K562 (cell line): ENCODE measurements around the gene KRT222. TPM values are rescaled to one million over a fixed set of nuclear protein-coding genes. Genes with fewer than 3 reads are reported as not detected.

Experiments
- ATAC-seq: fragments of 200-7000 bp; cut with Tn5 transposase; 3 replicates; pipeline ENCODE4 v1.9.1; 2020; ENCODE audit warnings: moderate library complexity
- BruUV-seq: library from RNA; stranded (reverse); fragments of 400-500 nt; replicated peaks from 2 replicates; lab custom pipeline; 2021; lab: Mats Ljungman, UMichigan
- CTCF ChIA-PET: fragments of 300-600 bp; formaldehyde crosslinking; extraction: SDS; loops from one replicate; lab custom pipeline; 2021; ENCODE audit warnings: low intra/inter-chr PET ratio; lab: Yijun Ruan, JAX
- POLR2A ChIA-PET: fragments of 300-600, 350-650 bp; sonication (Branson Sonifier 250); formaldehyde crosslinking; extraction: SDS; loops from one replicate; lab custom pipeline; 2021; ENCODE audit warnings: antibody characterized with exemption, inconsistent platforms; lab: Yijun Ruan, JAX
- DNase-seq, 4 experiments: peaks; one replicate each; pipeline versions ENCODE4 v3.0.0 to v3.0.0-alpha.2; 2011 to 2018; ENCODE audit warnings: low spot score in 3 of 4, mixed read lengths in 3 of 4; ENCODE audit errors: extremely low read depth in 1 of 4
- FAIRE-seq: peaks from 2 replicates; lab custom pipeline; 2011; peaks lifted over from hg19 to GRCh38; lab: Jason Lieb, UNC
- H2AFZ ChIP-seq: 2 replicates; pipeline ENCODE4 v1.6.0; 2011; ENCODE audit warnings: low read depth, low read length, control low read depth, inconsistent platforms
- H3K27ac ChIP-seq: fragments of 200-600 bp; 3 replicates; pipeline ENCODE4 v1.8.0; 2011; ENCODE audit warnings: low read depth, mild to moderate bottlenecking, control low read depth, inconsistent platforms, low read length, moderate library complexity, mixed read lengths; ENCODE audit errors: extremely low read depth
- H3K27me3 ChIP-seq, 2 experiments: fragments of 300-600 bp in 1 of 2; 2 replicates in 1 of 2; 3 replicates in 1 of 2; pipeline versions ENCODE4 v1.6.0 to v1.8.0; 2011; ENCODE audit warnings: inconsistent platforms in 2 of 2, low read length in 2 of 2, mild to moderate bottlenecking in 1 of 2, mixed read lengths in 1 of 2, moderate library complexity in 1 of 2; ENCODE audit not compliant: control insufficient read depth in 2 of 2, insufficient read depth in 2 of 2
- H3K36me3 ChIP-seq: fragments of 300-600 bp; 3 replicates; pipeline ENCODE4 v1.8.0; 2011; ENCODE audit warnings: mild to moderate bottlenecking, low read length, inconsistent platforms; ENCODE audit not compliant: control insufficient read depth, insufficient read depth
- H3K4me1 ChIP-seq, 2 experiments: fragments of 200-600 bp in 1 of 2; replicated peaks in 1 of 2; 2 replicates in 1 of 2; 3 replicates in 1 of 2; pipeline versions ENCODE4 v1.5.1 to v1.8.0; 2011; ENCODE audit warnings: inconsistent platforms in 2 of 2, low read length in 2 of 2, mild to moderate bottlenecking in 1 of 2, mixed read lengths in 1 of 2, moderate library complexity in 1 of 2; ENCODE audit not compliant: control insufficient read depth in 2 of 2, insufficient read depth in 2 of 2
- H3K4me2 ChIP-seq: 2 replicates; pipeline ENCODE4 v1.6.1; 2011; ENCODE audit warnings: low read length, control low read depth, inconsistent platforms, mixed read lengths; ENCODE audit not compliant: insufficient read depth
- H3K4me3 ChIP-seq: fragments of 200-600 bp; sonication (generic), shearing (Covaris generic); 2 replicates; pipeline ENCODE4 v1.5.1; 2016; ENCODE audit warnings: control low read depth, inconsistent platforms
- H3K79me2 ChIP-seq: fragments of 200-600 bp; 3 replicates; pipeline ENCODE4 v1.8.0; 2011; ENCODE audit warnings: low read length, inconsistent platforms; ENCODE audit not compliant: control insufficient read depth, insufficient read depth
- H3K9ac ChIP-seq, 2 experiments: 2 replicates each; pipeline versions ENCODE4 v1.6.0 to v1.6.1; 2011; ENCODE audit warnings: low read depth in 2 of 2, low read length in 2 of 2, control low read depth in 1 of 2, inconsistent platforms in 1 of 2, mild to moderate bottlenecking in 1 of 2, mixed read lengths in 1 of 2; ENCODE audit not compliant: insufficient read depth in 1 of 2
- H3K9me1 ChIP-seq: one replicate; pipeline ENCODE4 v1.6.0; 2011; ENCODE audit warnings: inconsistent platforms, mild to moderate bottlenecking, low read length, moderate library complexity; ENCODE audit not compliant: control insufficient read depth, insufficient read depth
- H3K9me3 ChIP-seq: replicated peaks from 2 replicates; pipeline ENCODE4 v1.5.1; 2011; ENCODE audit warnings: low read depth, low read length, inconsistent platforms; ENCODE audit not compliant: control insufficient read depth, insufficient read depth
- H4K20me1 ChIP-seq: replicated peaks from 2 replicates; pipeline ENCODE4 v1.6.1; 2011; ENCODE audit warnings: low read length, inconsistent platforms, mixed read lengths; ENCODE audit not compliant: control insufficient read depth, insufficient read depth
- TAF9B ChIP-seq: fragments of 450-650 bp; IDR thresholded peaks from 2 replicates; pipeline ENCODE4 v1.6.1; 2018; ENCODE audit warnings: mild to moderate bottlenecking; ENCODE audit not compliant: partially characterized antibody
- ZBTB9 ChIP-seq: fragments of 450-650 bp; formaldehyde crosslinking; IDR thresholded peaks from 2 replicates; pipeline ENCODE4 v1.4.0; 2020; ENCODE audit warnings: mild to moderate bottlenecking, moderate library complexity
- WGBS: fragments of 100-300 bp; shearing (Covaris generic); methylation state at CpG from one replicate; pipeline ENCODE4 v1.1.6; 2016; ENCODE audit warnings: low coverage, mixed read lengths; ENCODE audit not compliant: insufficient coverage; ENCODE audit errors: missing lambda C conversion rate; 5-methylcytosine and 5-hydroxymethylcytosine counted together
- in situ Hi-C: fragments of 300-500 bp; cut with MboI; formaldehyde crosslinking; loops from 4 replicates; pipeline ENCODE4 v1.15.0; 2018; ENCODE audit warnings: inconsistent platforms, mixed read lengths
- intact Hi-C: fragments of 100-400 bp; cut with micrococcal nuclease; formaldehyde crosslinking; loops from 2 replicates; pipeline ENCODE4 v1.14.2; 2022
- polyA plus RNA-seq, 8 experiments: library from polyadenylated mRNA; depleted of rRNA in 4 of 8; stranded (reverse) in 5 of 8; unstranded in 3 of 8; fragments of >200 nt; fragmentation: Nextera tagmentation in 2 of 8; fragmentation: Illumina TruSeq in 1 of 8; extraction: Ambion mirVana in 2 of 8; extraction: Trizol in 1 of 8; gene quantifications; 2 replicates each; pipeline versions ENCODE4 v1.2.1 to v1.2.3, GENCODE V29; 2011 to 2014; ENCODE audit warnings: inconsistent platforms in 1 of 8, missing spikeins in 1 of 8
- total RNA-seq, 7 experiments: library from RNA; depleted of rRNA in 6 of 7; stranded (reverse); fragments of >200 nt in 6 of 7; fragmentation: Illumina TruSeq in 2 of 7; extraction: Trizol in 2 of 7; gene quantifications; 2 replicates each; pipeline versions ENCODE4 v1.2.1 to v1.2.3, GENCODE V29; 2011 to 2021; ENCODE audit warnings: low replicate concordance in 1 of 7

KRT222 gene
- total and polyA plus RNA-seq, 9 of the 15 experiments (the other 6 are each of a cell fraction or from before 2014, with no cell fraction given) = 0.03 to 0.11 (median 0.05) TPM; not detected in 5

- no peak for FAIRE-seq
- no peaks in the 10 kb centered on the region for H3K4me1 ChIP-seq
- H4K20me1 ChIP-seq = no peaks in the 10 kb centered on the region
- H3K27me3 ChIP-seq = peaks cover 17 to 37% of the 10 kb centered on the region in 2 experiments
- no peak for ATAC-seq
- no peaks in the 10 kb centered on the region for H3K9me3 ChIP-seq
- CTCF ChIA-PET = interaction anchor here (0.9 kb wide), 1 partner anchor 1026 kb away, joined by 5 read pairs; no protein-coding TSS in a partner anchor
- no peak overlapping the region for H3K27ac ChIP-seq
- TF ChIP-seq ZBTB9 (CRISPR knock-in tag) (no peak), TAF9B (no peak)
- intact Hi-C loops = loop anchor here (2.0 kb wide), 1 partner anchor 170 kb away; no protein-coding TSS in a partner anchor
- H3K9ac ChIP-seq = no peak overlapping the region
- no TSS peak for BruUV-seq
- H3K36me3 ChIP-seq = no peaks in the 10 kb centered on the region
- H3K79me2 ChIP-seq = no peaks in the 10 kb centered on the region
- in situ Hi-C loops = loop anchor here (25.0 kb wide), 1 partner anchor 1041 kb away; no protein-coding TSS in a partner anchor
- DNase-seq = no peak
- no peak overlapping the region for H2AFZ ChIP-seq
- no peaks in the 10 kb centered on the region for H3K9me1 ChIP-seq
- WGBS = 3% methylated on average over 6 of the region's 6 CpGs
- POLR2A ChIA-PET = interaction anchor here (1.0 kb wide), 1 partner anchor 276 kb away, joined by 5 read pairs; no protein-coding TSS in a partner anchor
- no peak overlapping the region for H3K4me3 ChIP-seq
- H3K4me2 ChIP-seq = no peak overlapping the region
Observed at GRCh38 chr17:40621019-40621418, 44.0 kb downstream of the KRT222 start.
